GM18861 (cell line): ENCODE data around the gene KCNA3.

Experiments
- ATAC-seq: cut with Tn5 transposase; IDR thresholded peaks from one replicate; pipeline ENCODE4 v1.9.1; 2021; ENCODE audit not compliant: unreplicated experiment

KCNA3 gene

GRCh38 chr1:110674337-110675059 lies at the start of gene KCNA3:
Gene KCNA3 (minus strand): TSS chr1:110674940. CDS start chr1:110674809, 131 bp downstream.
- ATAC-seq, result no peak

- ATAC-seq, result no peak
These were observed 48.1 kb upstream of the KCNA3 start for GRCh38 chr1:110722807-110723206.

DNA sequence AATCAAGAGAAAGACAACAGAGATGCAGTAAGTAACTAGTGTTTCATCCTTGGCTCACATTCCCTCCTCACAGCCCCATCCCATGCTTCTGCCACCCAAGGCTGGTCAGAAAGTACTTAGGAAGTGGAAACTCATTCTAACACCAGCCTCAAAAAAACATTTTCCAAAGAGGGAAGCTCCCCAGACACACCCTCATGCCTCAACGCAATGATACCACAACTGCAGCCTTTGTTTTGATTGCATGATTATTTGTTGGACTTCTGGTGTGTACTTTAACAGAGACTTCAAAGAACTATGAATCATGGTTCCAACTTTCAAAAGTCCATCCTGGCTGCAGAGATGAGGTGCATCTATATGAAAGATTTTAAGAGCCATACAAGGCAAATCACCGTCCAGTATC lies 45.2 kb upstream of the KCNA3 start:
- ATAC-seq, result no peak

- no peak for ATAC-seq
These were observed 43.7 kb upstream of the KCNA3 start for GRCh38 chr1:110718452-110718851.

DNA sequence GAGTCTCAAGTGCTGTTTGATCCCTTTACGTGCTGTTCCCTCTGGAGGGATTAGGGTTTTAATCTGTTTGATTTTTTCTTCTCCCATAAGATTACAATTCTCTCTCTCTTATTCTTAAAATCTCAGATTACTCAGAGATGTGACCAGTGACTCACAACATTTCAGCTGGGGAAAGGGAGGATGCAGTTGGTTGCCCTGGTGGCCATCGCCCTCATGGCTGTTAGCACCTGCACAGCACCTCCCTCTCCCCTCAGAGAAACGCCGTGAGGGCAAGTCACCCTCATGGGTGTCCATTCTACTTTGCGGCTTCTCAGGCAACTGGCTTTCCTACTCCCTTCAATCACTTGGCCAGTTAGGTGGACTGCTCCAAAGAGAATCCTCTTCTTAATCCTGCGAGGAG lies 42.4 kb upstream of the KCNA3 start:
- ATAC-seq, result no peak

DNA sequence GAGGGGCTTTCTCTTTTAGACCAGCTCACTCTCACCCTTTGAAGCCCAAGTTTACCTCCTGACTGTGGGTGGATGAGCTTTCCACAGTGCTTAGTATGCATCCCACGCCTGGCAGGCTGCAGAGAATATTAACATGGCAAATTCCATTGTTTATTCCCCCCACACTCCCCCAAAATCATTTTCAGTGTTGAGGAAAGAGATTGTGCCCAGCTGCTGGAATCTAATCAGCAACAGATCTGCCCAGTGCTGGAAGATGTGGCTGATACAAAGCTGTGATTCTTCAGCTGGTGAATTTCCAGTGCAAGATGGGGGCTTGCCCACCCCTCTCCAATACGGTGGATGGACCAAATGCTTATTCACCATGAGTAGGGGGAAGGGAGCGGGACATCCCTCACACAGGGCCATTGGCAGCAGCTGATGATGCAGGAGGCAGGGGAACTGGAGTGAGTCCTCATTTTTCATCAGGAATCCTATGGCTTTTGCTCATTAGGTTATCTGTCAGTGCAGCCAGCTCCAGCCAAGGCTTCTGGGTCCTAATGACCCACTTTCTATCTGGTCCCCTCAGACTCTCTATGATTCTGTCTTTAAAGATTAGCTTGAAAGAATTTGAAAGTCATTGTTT lies 39.7 kb upstream of the KCNA3 start:
- no peak for ATAC-seq

GRCh38 chr1:110713221-110713620 lies 38.5 kb upstream of the KCNA3 start:
- no peak for ATAC-seq

DNA sequence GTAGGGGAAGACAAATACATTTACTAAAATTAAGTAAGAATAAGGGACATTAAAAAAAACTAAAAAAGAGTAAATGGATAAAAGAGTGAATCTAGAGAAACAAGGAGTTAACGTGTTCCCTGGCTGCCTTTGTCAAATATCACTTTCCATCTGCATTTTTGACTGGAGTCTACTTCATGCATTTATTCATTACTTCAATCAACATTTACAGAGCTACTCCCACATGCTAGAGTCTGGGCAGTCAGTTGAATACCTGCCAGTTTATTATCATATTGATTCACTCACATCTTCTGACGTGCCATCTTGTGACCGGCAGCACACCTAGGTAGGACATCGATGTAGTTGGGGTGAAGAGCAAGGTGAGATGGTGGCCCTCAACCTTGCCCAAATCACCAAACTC lies 35.6 kb upstream of the KCNA3 start:
- no peak for ATAC-seq

- no peak for ATAC-seq
These were observed 34.3 kb upstream of the KCNA3 start for GRCh38 chr1:110708974-110709440.

DNA sequence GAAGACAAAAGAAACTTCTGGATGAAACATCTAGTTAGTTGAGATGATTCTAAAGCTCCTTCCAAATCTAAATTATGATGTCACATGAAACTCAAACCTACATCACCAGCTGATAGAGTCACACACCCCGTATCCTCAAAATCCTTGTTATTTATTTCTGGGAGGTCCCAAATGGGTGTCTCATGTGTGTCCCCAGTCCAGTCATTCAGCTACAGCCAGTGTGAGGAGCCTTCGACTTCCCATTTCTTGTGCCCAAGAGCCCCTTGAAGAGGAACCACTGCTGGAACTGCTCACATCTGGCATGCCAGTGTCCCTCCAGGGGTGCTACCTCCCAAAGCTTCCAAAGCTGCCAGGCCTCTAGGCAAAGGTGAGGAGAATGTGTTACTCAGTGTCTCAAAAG lies 32.5 kb upstream of the KCNA3 start:
- no peak for ATAC-seq

DNA sequence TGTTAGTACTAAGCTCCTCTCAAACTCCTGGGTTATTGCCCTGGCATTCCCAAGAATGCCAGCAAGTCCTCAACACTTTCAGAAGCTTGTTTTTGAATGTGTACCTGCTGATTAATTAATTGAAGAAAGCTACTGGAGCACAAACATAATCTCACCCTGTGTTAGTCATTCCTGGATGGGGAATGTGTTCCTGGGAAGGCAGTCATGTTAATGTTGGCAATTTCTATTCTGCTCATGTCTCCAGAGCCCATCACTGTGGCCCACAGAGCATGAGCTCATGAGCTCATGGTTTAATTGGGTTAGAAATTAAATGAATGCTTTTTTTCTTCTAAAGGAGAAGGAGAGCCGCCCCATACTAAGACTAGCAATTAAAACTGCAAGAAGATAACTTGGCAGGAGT lies 31.9 kb upstream of the KCNA3 start:
- no peak for ATAC-seq

DNA sequence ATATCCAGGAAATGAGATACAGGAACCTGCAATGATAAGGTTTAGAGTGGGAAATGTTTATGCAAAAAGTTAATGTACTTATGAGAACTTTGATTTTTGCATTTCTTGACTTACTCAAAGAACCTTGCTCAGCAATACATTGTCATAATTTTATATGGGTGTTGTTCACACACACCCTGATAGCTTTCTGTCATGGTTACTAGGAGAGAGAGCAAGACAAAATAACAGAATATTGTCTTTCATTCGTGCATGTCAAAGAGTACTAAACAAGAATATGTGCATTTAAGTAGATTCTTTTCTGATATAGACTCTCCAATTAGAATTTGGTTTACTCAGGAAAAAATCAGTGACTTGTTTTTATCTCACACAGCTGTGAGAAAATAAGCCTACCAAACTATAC lies 27.5 kb upstream of the KCNA3 start:
- ATAC-seq, result no peak

DNA sequence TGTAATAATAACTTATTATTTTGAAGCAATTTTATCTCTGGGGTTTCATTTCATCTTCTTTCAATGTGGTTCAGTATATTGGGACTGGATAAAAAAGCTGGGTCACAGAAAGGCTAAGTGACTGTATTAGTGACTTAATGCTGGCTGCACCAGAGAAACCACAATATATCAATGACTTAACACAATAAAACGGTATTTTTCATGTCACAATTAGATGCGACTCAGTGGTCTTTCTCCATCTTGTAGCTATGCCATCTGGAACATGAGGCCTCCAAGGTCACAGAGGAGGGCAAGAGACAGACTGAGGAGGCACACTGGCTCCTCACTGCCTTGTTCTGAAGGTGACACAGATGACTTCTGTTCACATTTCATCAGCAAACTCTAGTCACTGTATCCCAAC lies 26.0 kb upstream of the KCNA3 start:
- no peak for ATAC-seq

GRCh38 chr1:110697606-110698005 lies 22.9 kb upstream of the KCNA3 start:
- no peak for ATAC-seq

GRCh38 chr1:110696818-110697217 lies 22.1 kb upstream of the KCNA3 start:
- ATAC-seq, result no peak

- no peak for ATAC-seq
These were observed 16.1 kb upstream of the KCNA3 start for GRCh38 chr1:110690709-110691365.

GRCh38 chr1:110689868-110690267 lies 15.1 kb upstream of the KCNA3 start:
- no peak for ATAC-seq

DNA sequence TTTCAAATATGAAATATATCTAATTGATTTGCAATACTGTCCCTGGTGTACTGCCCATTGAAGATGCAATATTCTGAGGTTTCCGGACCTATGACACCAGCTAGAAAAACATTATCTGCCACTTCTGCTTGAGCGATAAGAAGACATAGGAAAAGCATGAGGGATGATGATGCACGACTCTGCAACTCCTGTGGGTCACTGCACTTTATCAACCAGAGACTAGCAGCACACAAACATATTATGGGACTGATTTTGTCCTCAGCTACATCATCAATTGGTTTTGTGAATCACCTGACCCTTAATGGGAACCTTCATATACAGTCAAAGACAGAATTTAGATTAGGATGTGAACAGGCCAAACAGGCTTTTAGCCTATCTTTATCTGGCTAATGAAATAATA lies 13.8 kb upstream of the KCNA3 start:
- ATAC-seq, result no peak

GRCh38 chr1:110687250-110687649 lies 12.5 kb upstream of the KCNA3 start:
- no peak for ATAC-seq

DNA sequence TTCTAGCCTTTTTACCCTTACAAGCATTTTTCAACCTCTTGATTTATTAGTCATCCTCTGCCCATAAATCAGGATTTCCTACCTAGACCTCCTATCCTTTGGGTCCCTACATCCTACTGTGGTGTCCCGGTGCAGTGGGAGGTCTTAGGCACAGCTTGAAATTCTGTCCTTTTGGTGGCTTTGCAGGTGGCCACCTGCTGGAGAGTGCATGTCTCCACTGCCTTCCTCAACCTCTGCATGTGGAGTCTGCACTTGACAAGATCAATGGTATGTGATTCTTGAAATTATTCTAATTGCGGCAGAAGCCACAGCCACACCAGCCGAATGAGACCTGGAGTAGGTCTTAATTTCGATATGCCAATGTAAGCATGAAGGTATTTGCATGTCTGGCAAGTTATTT lies 11.4 kb upstream of the KCNA3 start:
- ATAC-seq, result no peak

GRCh38 chr1:110684491-110684890 lies 9.8 kb upstream of the KCNA3 start:
- ATAC-seq, result no peak

GRCh38 chr1:110682898-110683297 lies 8.2 kb upstream of the KCNA3 start:
- ATAC-seq, result no peak
